Mesenchymal stem cell (in vitro differentiated cells and primary cell): ENCODE data around the gene CCDC6.

ENCODE experiments used
- DNase-seq: peaks from one replicate; pipeline ENCODE4 v3.0.0-alpha.2; 2013
- H2AFZ ChIP-seq: one replicate; pipeline ENCODE4 v1.6.1; 2013; ENCODE audit warnings: low read depth, mild to moderate bottlenecking, control low read depth, inconsistent platforms, low read length, moderate library complexity
- H2AK5ac ChIP-seq: 2 replicates; pipeline ENCODE4 v1.6.1; 2013; ENCODE audit warnings: low read length, moderate library complexity, mild to moderate bottlenecking, inconsistent platforms; ENCODE audit not compliant: severe bottlenecking
- H2BK120ac ChIP-seq: one replicate; pipeline ENCODE4 v1.6.1; 2013; ENCODE audit warnings: low read depth, mild to moderate bottlenecking, inconsistent platforms, low read length, moderate library complexity
- H2BK12ac ChIP-seq, 2 experiments: one replicate each; pipeline ENCODE4 v1.6.1; 2013; ENCODE audit warnings: inconsistent platforms in 2 of 2, low read length in 2 of 2, mild to moderate bottlenecking in 2 of 2, moderate library complexity in 2 of 2, control low read depth in 1 of 2
- H2BK15ac ChIP-seq: one replicate; pipeline ENCODE4 v1.6.1; 2013; ENCODE audit warnings: mild to moderate bottlenecking, low read depth, inconsistent platforms; ENCODE audit not compliant: poor library complexity, severe bottlenecking
- H2BK5ac ChIP-seq: 2 replicates; pipeline ENCODE4 v1.6.1; 2013; ENCODE audit warnings: low read depth, mild to moderate bottlenecking, low read length, control low read depth, inconsistent platforms; ENCODE audit not compliant: poor library complexity, severe bottlenecking
- H3K14ac ChIP-seq, 2 experiments: one replicate each; pipeline ENCODE4 v1.6.1; 2013; ENCODE audit warnings: inconsistent platforms in 2 of 2, low read length in 2 of 2, control low read depth in 1 of 2, mild to moderate bottlenecking in 1 of 2, moderate library complexity in 1 of 2
- H3K18ac ChIP-seq, 2 experiments: one replicate each; pipeline ENCODE4 v1.6.1; 2013; ENCODE audit warnings: inconsistent platforms in 2 of 2, low read length in 2 of 2, control low read depth in 1 of 2, low read depth in 1 of 2, mild to moderate bottlenecking in 1 of 2
- H3K23ac ChIP-seq, 2 experiments: one replicate each; pipeline ENCODE4 v1.6.1; 2013; ENCODE audit warnings: inconsistent platforms in 2 of 2, low read length in 2 of 2, mild to moderate bottlenecking in 2 of 2, moderate library complexity in 2 of 2, control low read depth in 1 of 2
- H3K27ac ChIP-seq: 2 replicates; pipeline ENCODE4 v1.5.1; 2013; ENCODE audit warnings: mild to moderate bottlenecking, moderate library complexity, low read length, control low read depth, inconsistent platforms; ENCODE audit not compliant: poor library complexity, severe bottlenecking
- H3K27me3 ChIP-seq, 2 experiments: 2 replicates each; pipeline versions ENCODE4 v1.6.1 to v1.7.0; 2013; ENCODE audit warnings: low read length in 2 of 2, mild to moderate bottlenecking in 2 of 2, moderate library complexity in 2 of 2, control low read depth in 1 of 2, inconsistent platforms in 1 of 2; ENCODE audit not compliant: control insufficient read depth in 1 of 2, insufficient read depth in 1 of 2
- H3K36me3 ChIP-seq, 2 experiments: 2 replicates each; pipeline versions ENCODE4 v1.6.1 to v1.7.0; 2013; ENCODE audit warnings: low read length in 2 of 2, control low read depth in 1 of 2, inconsistent platforms in 1 of 2, low read depth in 1 of 2, mild to moderate bottlenecking in 1 of 2; ENCODE audit not compliant: insufficient read depth in 2 of 2, control insufficient read depth in 1 of 2
- H3K4ac ChIP-seq, 2 experiments: one replicate each; pipeline ENCODE4 v1.6.1; 2013; ENCODE audit warnings: inconsistent platforms in 2 of 2, low read length in 2 of 2, mild to moderate bottlenecking in 2 of 2, moderate library complexity in 2 of 2, control low read depth in 1 of 2, low read depth in 1 of 2
- H3K4me1 ChIP-seq: 2 replicates; pipeline ENCODE4 v1.6.1; 2013; ENCODE audit warnings: low read depth, low read length, control low read depth; ENCODE audit not compliant: control insufficient read depth, insufficient read depth
- H3K4me2 ChIP-seq: 2 replicates; pipeline ENCODE4 v1.6.1; 2013; ENCODE audit warnings: low read length, mild to moderate bottlenecking, inconsistent platforms; ENCODE audit not compliant: poor library complexity, severe bottlenecking
- H3K4me3 ChIP-seq, 2 experiments: 2 replicates each; pipeline versions ENCODE4 v1.5.1 to v1.7.0; 2013; ENCODE audit warnings: low read length in 2 of 2, mild to moderate bottlenecking in 2 of 2, control low read depth in 1 of 2, low read depth in 1 of 2; ENCODE audit not compliant: insufficient read depth in 1 of 2
- H3K79me1 ChIP-seq: replicated peaks from 2 replicates; pipeline ENCODE4 v1.6.1; 2013; ENCODE audit warnings: mild to moderate bottlenecking, control low read depth, low read length, inconsistent platforms; ENCODE audit not compliant: poor library complexity, severe bottlenecking
- H3K9ac ChIP-seq: 2 replicates; pipeline ENCODE4 v1.7.0; 2013; ENCODE audit warnings: mild to moderate bottlenecking, low read length, moderate library complexity
- H3K9me3 ChIP-seq: 2 replicates; pipeline ENCODE4 v1.7.0; 2013; ENCODE audit warnings: mild to moderate bottlenecking, low read length; ENCODE audit not compliant: control insufficient read depth
- H4K8ac ChIP-seq: one replicate; pipeline ENCODE4 v1.6.1; 2013; ENCODE audit warnings: inconsistent platforms, mild to moderate bottlenecking, low read length, moderate library complexity
- H4K91ac ChIP-seq: one replicate; pipeline ENCODE4 v1.6.1; 2013; ENCODE audit warnings: mild to moderate bottlenecking, low read length, inconsistent platforms
- WGBS: methylation state at CpG from one replicate; pipeline ENCODE4 v1.1.7; 2013; ENCODE audit warnings: mixed read lengths; 5-methylcytosine and 5-hydroxymethylcytosine counted together

Gene CCDC6

DNA sequence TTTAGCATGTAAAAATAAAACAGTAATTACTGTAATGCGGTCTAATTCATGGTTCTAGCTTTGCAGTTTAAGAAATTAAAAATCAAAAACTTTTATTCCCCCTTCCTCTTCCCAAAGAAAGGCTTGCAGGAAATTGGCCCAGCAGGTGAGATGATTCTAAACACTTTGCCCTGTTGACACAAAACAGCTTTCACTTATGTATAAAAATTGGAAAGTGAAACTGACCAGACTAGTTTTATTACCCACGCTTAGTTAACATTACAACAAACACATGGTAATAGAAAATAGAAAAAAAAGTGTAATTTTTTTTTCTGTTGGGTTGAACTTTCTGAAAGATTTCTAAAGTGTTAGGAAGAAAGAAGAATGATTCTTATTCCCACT is 1.2 kb upstream of the CCDC6 start:
- Histone ChIP-seq H2AK5ac (no peak overlapping the region), H2AFZ (no peak overlapping the region), H3K23ac (no peak overlapping the region), H3K27me3 (no peaks in the 10 kb centered on the region), H2BK12ac (no peak overlapping the region), H3K4me3 (peak overlapping the region in 1 of 2 experiments; percentile 93), H3K27ac (peak overlapping the region; percentile 96), H2BK120ac (no peak overlapping the region), H4K91ac (no peak overlapping the region), H3K18ac (no peak overlapping the region), H3K79me1 (no peaks in the 10 kb centered on the region), H3K4me2 (no peak overlapping the region), H3K4me1 (peaks cover 4% of the 10 kb centered on the region), H3K9ac (peak overlapping the region; percentile 94), H3K4ac (no peak overlapping the region), H3K9me3 (no peaks in the 10 kb centered on the region), H3K36me3 (no peaks in the 10 kb centered on the region), H4K8ac (no peak overlapping the region), H3K14ac (no peak overlapping the region), H2BK5ac (no peak overlapping the region), H2BK15ac (no peak overlapping the region)
- peak; percentile 40 for DNase-seq
- WGBS = no CpG with 5 or more reads among the region's 2 CpGs

DNA sequence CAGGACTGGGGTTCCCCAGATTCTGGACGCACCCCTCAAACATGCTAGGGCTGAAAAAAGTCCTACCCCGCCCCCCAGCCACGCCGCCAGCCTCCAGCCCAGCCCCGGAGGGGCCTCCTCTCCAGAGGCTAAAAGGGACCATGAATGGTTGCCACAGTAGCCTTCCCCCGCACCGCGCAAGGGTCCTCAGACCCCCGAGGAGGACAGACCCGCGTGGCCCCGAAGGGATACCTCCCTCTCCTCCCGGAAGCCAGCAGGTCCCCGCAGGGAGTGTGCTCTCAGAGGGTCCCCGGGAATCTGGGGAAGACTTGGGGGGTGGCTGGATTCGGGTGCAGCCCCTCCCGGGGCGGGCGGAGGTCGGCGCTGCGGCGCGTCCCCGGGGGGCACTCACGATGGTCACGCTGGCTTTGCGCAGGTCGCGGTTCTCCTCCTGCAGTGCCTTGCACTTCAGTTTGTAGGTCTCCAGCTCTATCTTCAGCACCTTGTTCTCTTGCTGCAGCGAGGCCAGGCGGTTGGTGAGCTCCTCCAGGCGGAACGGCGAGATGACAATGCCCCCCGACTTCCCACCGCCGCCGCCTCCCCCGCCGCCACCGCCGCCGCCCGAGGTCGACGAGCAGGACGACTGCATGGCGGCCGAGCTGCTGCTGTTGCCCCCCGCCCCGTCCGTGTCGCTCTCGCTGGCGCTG is 482 bp downstream of the CCDC6 start:
- H3K14ac ChIP-seq = peak overlapping the region; percentile 58 to 61
- peak overlapping the region; percentile 31 for H4K8ac ChIP-seq
- H3K9me3 ChIP-seq = no peaks in the 10 kb centered on the region
- H2BK5ac ChIP-seq = no peak overlapping the region
- H4K91ac ChIP-seq = no peak overlapping the region
- H3K27me3 ChIP-seq = no peaks in the 10 kb centered on the region
- H2AK5ac ChIP-seq = no peak overlapping the region
- H3K4me1 ChIP-seq = peaks cover 4% of the 10 kb centered on the region
- peak overlapping the region; percentile 94 for H3K9ac ChIP-seq
- H3K27ac ChIP-seq = peak overlapping the region; percentile 58
- H3K4me3 ChIP-seq = peak overlapping the region; percentile 93 to 95
- peak; percentile 14 for DNase-seq
- peaks cover 2% of the 10 kb centered on the region for H3K79me1 ChIP-seq
- no peaks in the 10 kb centered on the region for H3K36me3 ChIP-seq
- H3K18ac ChIP-seq = peak overlapping the region; percentile 58 to 82
- peak overlapping the region; percentile 6 for H2AFZ ChIP-seq
- H3K4ac ChIP-seq = peak overlapping the region in 1 of 2 experiments; percentile 81
- peak overlapping the region in 1 of 2 experiments; percentile 57 for H3K23ac ChIP-seq
- no peak overlapping the region for H2BK12ac ChIP-seq
- WGBS = under 1% methylated on average over 48 of the region's 56 CpGs
- H2BK120ac ChIP-seq = peak overlapping the region; percentile 57
- peak overlapping the region; percentile 86 for H2BK15ac ChIP-seq
- H3K4me2 ChIP-seq = peak overlapping the region; percentile 81

DNA sequence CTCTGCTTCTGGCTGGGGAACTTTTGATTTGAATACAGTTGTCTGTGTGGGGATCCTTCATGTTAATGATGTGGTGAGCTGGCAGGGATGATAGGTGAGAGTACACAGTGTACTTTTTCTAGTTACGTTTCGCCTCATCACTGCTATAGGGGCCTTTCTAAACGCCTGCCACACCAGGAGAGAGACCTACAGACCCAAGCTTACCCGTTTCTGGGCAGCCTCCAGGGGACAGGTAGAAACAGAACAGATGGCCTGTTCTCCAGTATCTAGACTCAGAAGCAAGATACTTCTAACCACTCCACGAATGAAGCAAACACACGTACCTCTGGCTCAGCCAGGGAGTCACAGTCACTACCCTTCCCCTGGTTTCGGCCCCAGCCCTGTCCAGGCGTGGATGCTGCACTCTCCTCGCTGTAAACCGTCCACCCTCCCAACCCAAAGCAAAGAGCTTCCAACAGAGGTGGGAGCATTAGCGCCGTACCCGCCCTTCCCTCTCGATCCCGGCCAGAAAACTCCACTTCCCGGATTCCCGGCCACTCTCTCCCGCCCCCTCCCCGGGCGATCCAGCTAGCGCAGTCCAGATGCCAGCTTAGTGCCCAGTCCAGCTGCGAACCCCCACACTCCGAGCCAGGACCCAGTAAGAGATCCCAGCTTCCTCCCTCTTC is 1.2 kb downstream of the CCDC6 start:
- Histone ChIP-seq H4K91ac (no peak overlapping the region), H4K8ac (no peak overlapping the region), H3K36me3 (no peaks in the 10 kb centered on the region), H3K4me1 (peaks cover 4% of the 10 kb centered on the region), H2AK5ac (no peak overlapping the region), H2BK12ac (peak overlapping the region in 1 of 2 experiments; percentile 15), H3K79me1 (peaks cover 6% of the 10 kb centered on the region), H3K18ac (peak overlapping the region in 1 of 2 experiments; percentile 67), H3K4ac (peak overlapping the region in 1 of 2 experiments; percentile 81), H3K9ac (peak overlapping the region; percentile 94), H3K27ac (no peak overlapping the region), H2BK15ac (peak overlapping the region; percentile 88), H2BK5ac (no peak overlapping the region), H2BK120ac (peak overlapping the region; percentile 57), H3K23ac (no peak overlapping the region), H3K4me2 (peak overlapping the region; percentile 81), H2AFZ (no peak overlapping the region), H3K14ac (peak overlapping the region in 1 of 2 experiments; percentile 82), H3K27me3 (no peaks in the 10 kb centered on the region), H3K4me3 (peak overlapping the region; percentile 93 to 95), H3K9me3 (no peaks in the 10 kb centered on the region)
- WGBS = 2% methylated on average over 23 of the region's 23 CpGs
- DNase-seq = peak; percentile 39

DNA sequence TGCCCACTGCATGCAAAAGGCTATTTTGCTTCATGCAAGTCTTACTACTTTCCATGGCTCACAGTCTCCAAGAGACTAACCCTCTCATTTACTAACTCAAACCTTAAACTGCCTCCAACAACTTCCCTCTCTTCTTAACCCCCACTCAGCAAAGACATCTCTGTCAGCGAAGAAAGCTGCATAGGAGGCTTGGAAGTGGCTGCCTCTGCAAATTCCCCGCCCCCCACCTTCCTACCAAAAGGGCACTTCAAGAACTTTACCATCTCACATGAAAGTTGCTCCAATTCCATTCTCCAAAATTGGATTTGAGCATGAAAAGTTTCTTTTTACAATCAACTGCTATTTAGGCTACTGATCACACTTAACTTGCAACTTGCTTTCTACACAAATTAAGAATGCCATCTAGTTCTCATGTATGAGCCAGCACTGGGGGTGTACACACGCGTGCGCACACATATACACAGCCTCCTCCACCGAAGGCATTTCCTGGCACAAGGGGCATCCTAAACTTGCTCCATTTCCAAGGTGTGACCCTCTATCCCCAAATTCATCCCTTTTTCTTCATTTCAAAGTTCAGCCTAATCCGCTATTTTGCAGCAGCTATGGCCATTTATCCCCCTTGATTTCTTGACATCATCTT is 1.8 kb downstream of the CCDC6 start:
- H2BK12ac ChIP-seq = no peak overlapping the region
- H3K27me3 ChIP-seq = no peaks in the 10 kb centered on the region
- peaks cover 0 to 4% of the 10 kb centered on the region in 2 experiments for H3K36me3 ChIP-seq

More for the DNA sequence above, 1.8 kb downstream of the CCDC6 start:
- H2BK120ac ChIP-seq = no peak overlapping the region
- no peaks in the 10 kb centered on the region for H3K9me3 ChIP-seq
- peak overlapping the region in 1 of 2 experiments; percentile 93 for H3K4me3 ChIP-seq
- H3K4ac ChIP-seq = no peak overlapping the region
- no peak overlapping the region for H3K23ac ChIP-seq
- H2BK5ac ChIP-seq = no peak overlapping the region
- peaks cover 8% of the 10 kb centered on the region for H3K79me1 ChIP-seq
- H2BK15ac ChIP-seq = no peak overlapping the region
- H3K18ac ChIP-seq = no peak overlapping the region
- peak overlapping the region; percentile 94 for H3K9ac ChIP-seq
- 48% methylated on average over 6 of the region's 7 CpGs for WGBS
- no peak overlapping the region for H4K91ac ChIP-seq
- peak overlapping the region; percentile 81 for H3K4me2 ChIP-seq
- no peak overlapping the region for H3K27ac ChIP-seq
- no peak overlapping the region for H4K8ac ChIP-seq
- no peak overlapping the region for H3K14ac ChIP-seq
- DNase-seq = no peak
- H3K4me1 ChIP-seq = peaks cover 8% of the 10 kb centered on the region
- H2AK5ac ChIP-seq = no peak overlapping the region
- no peak overlapping the region for H2AFZ ChIP-seq
